H9 (cell line): ENCODE results near the gene ARHGEF17. TPM values are rescaled to one million over a fixed set of nuclear protein-coding genes. Genes with fewer than 3 reads are reported as not detected.

ENCODE experiments used
- DNase-seq: peaks from one replicate; pipeline ENCODE4 v3.0.0-alpha.2; 2017
- H2AFZ ChIP-seq: one replicate; pipeline ENCODE4 v1.6.1; 2013; ENCODE audit warnings: mild to moderate bottlenecking, low read length, control low read depth, moderate library complexity
- H2AK5ac ChIP-seq: 2 replicates; pipeline ENCODE4 v1.6.1; 2013; ENCODE audit warnings: low read length, control low read depth, mixed read lengths; ENCODE audit not compliant: insufficient read length
- H2BK120ac ChIP-seq: one replicate; pipeline ENCODE4 v1.6.1; 2013; ENCODE audit warnings: low read depth, mild to moderate bottlenecking, low read length, control low read depth, inconsistent platforms; ENCODE audit not compliant: poor library complexity, severe bottlenecking
- H2BK12ac ChIP-seq: 2 replicates; pipeline ENCODE4 v1.6.1; 2013; ENCODE audit warnings: low read length, control low read depth, mixed read lengths, low read depth; ENCODE audit not compliant: insufficient read length
- H2BK15ac ChIP-seq: 2 replicates; pipeline ENCODE4 v1.6.1; 2013; ENCODE audit warnings: low read depth, low read length, control low read depth
- H2BK20ac ChIP-seq: one replicate; pipeline ENCODE4 v1.6.1; 2013; ENCODE audit warnings: low read depth, mild to moderate bottlenecking, low read length, control low read depth, inconsistent platforms; ENCODE audit not compliant: poor library complexity, severe bottlenecking
- H2BK5ac ChIP-seq: 2 replicates; pipeline ENCODE4 v1.6.1; 2013; ENCODE audit warnings: low read length, control low read depth, mixed read lengths; ENCODE audit not compliant: insufficient read length
- H3K14ac ChIP-seq: 2 replicates; pipeline ENCODE4 v1.6.1; 2013; ENCODE audit warnings: low read length, control low read depth; ENCODE audit not compliant: insufficient read depth
- H3K18ac ChIP-seq: 2 replicates; pipeline ENCODE4 v1.6.1; 2013; ENCODE audit warnings: low read depth, mild to moderate bottlenecking, mixed read lengths, low read length, control low read depth; ENCODE audit not compliant: insufficient read length
- H3K23ac ChIP-seq: 2 replicates; pipeline ENCODE4 v1.6.1; 2013; ENCODE audit warnings: low read length, control low read depth, mixed read lengths, low read depth; ENCODE audit not compliant: insufficient read length
- H3K23me2 ChIP-seq: 2 replicates; pipeline ENCODE4 v1.6.1; 2013; ENCODE audit warnings: low read depth, mild to moderate bottlenecking, mixed read lengths, low read length, control low read depth; ENCODE audit not compliant: insufficient read length, poor library complexity, severe bottlenecking
- H3K27ac ChIP-seq: 2 replicates; pipeline ENCODE4 v1.5.1; 2013; ENCODE audit warnings: low read length, control low read depth, mixed read lengths, low read depth; ENCODE audit not compliant: insufficient read length
- H3K27me3 ChIP-seq: 2 replicates; pipeline ENCODE4 v1.6.1; 2013; ENCODE audit warnings: low read length, control low read depth, inconsistent platforms; ENCODE audit not compliant: insufficient read depth
- H3K4ac ChIP-seq: 2 replicates; pipeline ENCODE4 v1.6.1; 2013; ENCODE audit warnings: low read depth, mild to moderate bottlenecking, control low read depth, inconsistent platforms, low read length, moderate library complexity
- H3K4me1 ChIP-seq: 2 replicates; pipeline ENCODE4 v1.6.1; 2013; ENCODE audit warnings: low read length, control low read depth, inconsistent platforms; ENCODE audit not compliant: insufficient read depth
- H3K4me2 ChIP-seq: 2 replicates; pipeline ENCODE4 v1.6.1; 2013; ENCODE audit warnings: low read length, control low read depth, mixed read lengths; ENCODE audit not compliant: insufficient read length, insufficient read depth
- H3K56ac ChIP-seq: 2 replicates; pipeline ENCODE4 v1.6.1; 2013; ENCODE audit warnings: low read depth, mild to moderate bottlenecking, mixed read lengths, low read length, control low read depth; ENCODE audit not compliant: insufficient read length
- H3K79me1 ChIP-seq: 2 replicates; pipeline ENCODE4 v1.6.1; 2013; ENCODE audit warnings: low read depth, mild to moderate bottlenecking, moderate library complexity, low read length, control low read depth, inconsistent platforms; ENCODE audit not compliant: insufficient read depth, poor library complexity, severe bottlenecking
- H3K79me2 ChIP-seq: 2 replicates; pipeline ENCODE4 v1.6.1; 2013; ENCODE audit warnings: low read length, control low read depth, inconsistent platforms; ENCODE audit not compliant: insufficient read depth
- H3K9ac ChIP-seq: 2 replicates; pipeline ENCODE4 v1.6.1; 2013; ENCODE audit warnings: low read length, control low read depth, mixed read lengths; ENCODE audit not compliant: insufficient read length; ENCODE audit errors: extremely low read depth
- H3K9me3 ChIP-seq: one replicate; pipeline ENCODE4 v1.6.1; 2013; ENCODE audit warnings: low read depth, low read length, inconsistent platforms; ENCODE audit not compliant: control insufficient read depth
- H3T11ph ChIP-seq: one replicate; pipeline ENCODE4 v1.6.1; 2013; ENCODE audit warnings: mild to moderate bottlenecking, low read length, control low read depth, inconsistent platforms
- H4K20me1 ChIP-seq: one replicate; pipeline ENCODE4 v1.6.1; 2013; ENCODE audit not compliant: control insufficient read depth, insufficient read length, insufficient read depth
- H4K5ac ChIP-seq: 2 replicates; pipeline ENCODE4 v1.6.1; 2013; ENCODE audit warnings: low read depth, mild to moderate bottlenecking, mixed read lengths, low read length, control low read depth; ENCODE audit not compliant: insufficient read length
- H4K8ac ChIP-seq: replicated peaks from 2 replicates; pipeline ENCODE4 v1.6.1; 2013; ENCODE audit warnings: low read length, control low read depth, mixed read lengths, low read depth; ENCODE audit not compliant: insufficient read length
- H4K91ac ChIP-seq: 2 replicates; pipeline ENCODE4 v1.6.1; 2013; ENCODE audit warnings: low read depth, mild to moderate bottlenecking, moderate library complexity, mixed read lengths, low read length, control low read depth; ENCODE audit not compliant: insufficient read length
- H3K27ac Mint-ChIP-seq, 3 experiments: 2 replicates in 2 of 3; 3 replicates in 1 of 3; pipeline ENCODE4 v1.8.0; 2020 to 2021; ENCODE audit warnings: mixed read lengths in 3 of 3, mild to moderate bottlenecking in 1 of 3, moderate library complexity in 1 of 3
- H3K27me3 Mint-ChIP-seq: 2 replicates; pipeline ENCODE4 v1.8.0; 2021; ENCODE audit warnings: low read depth, mild to moderate bottlenecking, moderate library complexity, mixed read lengths
- H3K36me3 Mint-ChIP-seq, 3 experiments: 2 replicates in 2 of 3; 3 replicates in 1 of 3; pipeline ENCODE4 v1.8.0; 2020 to 2021; ENCODE audit warnings: low read depth in 3 of 3, mixed read lengths in 3 of 3; ENCODE audit not compliant: insufficient read depth in 1 of 3
- H3K4me1 Mint-ChIP-seq, 2 experiments: 2 replicates each; pipeline ENCODE4 v1.8.0; 2020; ENCODE audit warnings: mixed read lengths in 2 of 2
- H3K4me3 Mint-ChIP-seq, 2 experiments: 2 replicates in 1 of 2; 3 replicates in 1 of 2; pipeline ENCODE4 v1.8.0; 2020 to 2021; ENCODE audit warnings: mild to moderate bottlenecking in 2 of 2, mixed read lengths in 2 of 2, moderate library complexity in 1 of 2
- H3K9me3 Mint-ChIP-seq, 2 experiments: 2 replicates in 1 of 2; 3 replicates in 1 of 2; pipeline ENCODE4 v1.8.0; 2020; ENCODE audit warnings: mild to moderate bottlenecking in 2 of 2, mixed read lengths in 2 of 2, moderate library complexity in 1 of 2
- CTCF ChIP-seq: fragments of 200-600 bp; sonication (generic); conservative IDR thresholded peaks from 3 replicates; pipeline ENCODE4 v1.8.0; 2021; ENCODE audit warnings: antibody characterized with exemption, mild to moderate bottlenecking
- WGBS: extraction: QIAGEN DNeasy Blood & Tissue Kit; methylation state at CpG from one replicate; pipeline ENCODE4 v1.1.7; 2013; ENCODE audit warnings: missing lambda C conversion rate, low lambda C conversion rate, mixed read lengths; ENCODE audit not compliant: insufficient read length; ENCODE audit errors: extremely low coverage; 5-methylcytosine and 5-hydroxymethylcytosine counted together
- total RNA-seq: library from RNA; stranded (reverse); gene quantifications from 2 replicates; pipeline ENCODE4 v1.2.1, GENCODE V29; 2021

ARHGEF17 gene
- total RNA-seq, 1 experiment from 2014 or later: 7.4 TPM

GRCh38 chr11:73348838-73349237, 40.8 kb downstream of the ARHGEF17 start:
- Histone ChIP-seq H3K27ac (no peak overlapping the region), H3K27me3 (no peaks in the 10 kb centered on the region), H3K4me1 (no peaks in the 10 kb centered on the region), H2BK15ac (no peak overlapping the region), H3K18ac (no peak overlapping the region), H2BK20ac (no peak overlapping the region), H3K79me2 (no peaks in the 10 kb centered on the region), H3K4me2 (no peak overlapping the region), H4K20me1 (no peaks in the 10 kb centered on the region), H3K14ac (no peak overlapping the region), H3K23ac (no peak overlapping the region), H4K5ac (no peak overlapping the region), H2AFZ (no peak overlapping the region), H2BK120ac (no peak overlapping the region), H4K8ac (no peak overlapping the region), H3K56ac (no peak overlapping the region), H2BK12ac (no peak overlapping the region), H3K4ac (no peak overlapping the region), H3T11ph (no peak overlapping the region), H2AK5ac (no peak overlapping the region), H3K79me1 (no peaks in the 10 kb centered on the region), H3K9ac (no peak overlapping the region), H3K9me3 (no peaks in the 10 kb centered on the region), H4K91ac (no peak overlapping the region), H3K23me2 (no peaks in the 10 kb centered on the region), H2BK5ac (no peak overlapping the region)
- no peak for TF ChIP-seq CTCF
- peaks cover 17% of the 10 kb centered on the region for H3K27me3 Mint-ChIP-seq
- no CpG with 5 or more reads among the region's 5 CpGs for WGBS
- peaks cover 3 to 4% (median 3%) of the 10 kb centered on the region in 3 experiments; a peak in 4 of 7 replicates for H3K36me3 Mint-ChIP-seq
- no peak for DNase-seq
- peaks cover 9 to 11% of the 10 kb centered on the region in 2 experiments; a peak in 3 of 4 replicates for H3K4me1 Mint-ChIP-seq
- H3K4me3 Mint-ChIP-seq: no peak overlapping the region
- H3K9me3 Mint-ChIP-seq: no peaks in the 10 kb centered on the region
- H3K27ac Mint-ChIP-seq: no peak overlapping the region
